Measurements from ENCODE around the gene TRIM43B.
"Not testable (repeated sequence)": the region's sequence is repeated elsewhere in the genome, so short reads cannot be mapped to it uniquely, and the experiment has no call there.

The TRIM43B gene

DNA sequence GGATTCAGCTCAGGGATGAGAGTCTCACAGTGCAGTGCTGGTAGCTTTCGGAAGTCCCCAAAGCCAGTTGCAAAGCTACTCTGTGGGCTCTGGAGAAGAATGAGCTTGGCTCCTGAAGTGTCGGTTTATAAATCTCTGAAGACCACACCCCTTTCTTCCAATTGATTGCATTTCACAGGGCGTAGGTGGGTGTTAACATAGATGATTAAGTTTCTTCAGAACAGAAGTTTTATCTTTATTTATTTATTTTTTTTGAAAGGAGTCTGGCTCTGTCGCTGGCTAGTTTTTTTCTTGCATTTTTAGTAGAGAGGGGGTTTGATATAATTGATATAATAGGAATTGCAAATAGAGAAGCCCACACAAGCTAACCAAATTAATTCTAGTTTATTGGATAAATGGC, at the start of gene TRIM43B:
Gene TRIM43B (minus strand): TSS at position 101 of the 400 bp plus-strand sequence. CDS start 2,040 bp downstream, outside the sequence.
- not testable (repeated sequence) for FAIRE-seq

DNA sequence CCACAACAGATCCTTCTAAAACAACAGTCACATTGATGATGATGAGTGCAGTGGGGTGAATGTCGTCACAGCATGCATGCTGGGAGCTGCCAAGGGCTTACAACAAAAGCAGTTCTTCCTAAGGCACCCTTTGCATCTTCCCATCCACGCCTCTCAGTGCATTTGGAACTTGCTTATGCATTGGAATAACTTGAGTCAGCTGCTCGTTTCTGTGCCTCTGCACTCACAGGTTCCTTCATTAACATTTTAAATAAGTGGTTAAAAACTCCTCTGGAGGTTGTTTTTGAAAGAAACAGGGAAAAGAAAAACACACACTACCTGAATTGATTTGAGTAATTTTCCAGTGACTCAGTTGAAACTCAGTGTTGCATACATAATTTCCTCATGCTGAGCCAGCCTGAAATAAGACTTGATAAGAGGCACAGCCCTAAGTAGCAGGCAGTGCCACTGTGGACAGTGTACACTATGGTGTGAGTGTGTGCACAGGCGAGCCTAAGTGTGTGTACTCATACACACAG, 46.8 kb upstream of the TRIM43B start:
- FAIRE-seq: no peak

DNA sequence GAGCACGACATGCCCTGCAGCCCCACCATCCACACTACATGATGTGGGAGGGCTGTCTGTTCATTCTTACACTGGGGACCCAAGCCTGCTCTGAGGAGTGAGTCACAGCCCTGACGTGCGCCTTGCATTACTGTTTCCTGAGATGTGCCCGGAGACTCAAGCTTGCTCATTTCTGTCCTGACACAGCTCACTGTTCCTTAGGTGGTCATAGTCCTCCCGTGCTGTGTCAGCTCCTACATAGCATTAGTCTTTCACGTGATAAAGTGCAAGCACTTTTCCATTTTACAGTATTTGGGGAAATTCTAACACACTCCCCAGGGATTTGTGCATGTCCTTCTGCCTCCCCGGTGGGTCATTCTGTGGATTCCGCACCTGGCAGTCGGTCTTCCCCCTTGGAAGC, 46.2 kb upstream of the TRIM43B start:
- FAIRE-seq: no peak

DNA sequence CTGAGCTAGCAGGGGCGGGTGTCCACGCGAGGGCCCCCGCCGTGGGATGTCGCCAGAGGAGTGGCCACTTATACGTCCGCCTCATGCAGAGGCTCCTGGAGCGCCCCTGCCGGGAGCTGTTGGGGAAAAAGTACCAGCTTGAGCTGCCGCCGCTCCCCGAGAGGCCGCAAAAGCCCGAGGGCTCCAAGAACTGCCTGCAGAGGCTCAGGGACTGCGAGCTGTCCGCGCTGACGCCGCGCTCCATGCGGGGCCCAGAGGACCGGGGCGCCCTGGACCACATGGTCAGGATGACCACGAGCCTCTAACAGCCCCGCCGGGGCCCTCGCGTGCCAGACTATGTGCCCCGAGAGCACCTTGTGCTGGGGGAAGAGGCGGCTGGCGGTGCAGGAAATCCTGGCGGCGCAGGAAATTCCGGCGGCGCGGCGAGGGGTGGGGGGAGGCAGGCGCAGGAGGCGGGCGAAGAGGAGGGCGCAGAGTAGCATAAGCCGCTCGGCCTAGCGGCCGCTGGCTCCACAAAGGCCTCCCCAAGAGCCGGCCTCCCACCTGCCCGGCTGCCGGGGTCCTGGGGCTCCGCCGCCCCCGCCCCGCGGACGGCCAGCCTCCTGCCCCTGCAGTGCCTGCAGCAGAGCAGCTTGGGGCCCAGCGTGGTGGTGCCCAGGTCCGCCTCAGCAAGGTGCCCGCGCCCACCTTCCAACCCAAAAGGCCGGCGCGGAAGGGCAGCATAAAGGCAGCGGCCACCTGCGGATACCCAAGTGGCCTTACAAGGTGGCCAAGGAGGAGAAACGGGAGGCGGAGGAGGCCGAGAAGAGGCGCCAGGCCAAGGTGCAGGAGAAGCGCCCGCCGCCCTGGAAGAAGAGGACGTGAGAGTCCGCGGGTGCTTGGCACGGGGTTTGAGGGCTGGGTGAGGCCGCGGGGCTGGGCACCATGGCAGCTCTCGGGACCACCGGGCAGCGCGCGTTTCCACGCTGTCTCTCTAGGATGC, 42.1 kb upstream of the TRIM43B start:
- no peak for FAIRE-seq

DNA sequence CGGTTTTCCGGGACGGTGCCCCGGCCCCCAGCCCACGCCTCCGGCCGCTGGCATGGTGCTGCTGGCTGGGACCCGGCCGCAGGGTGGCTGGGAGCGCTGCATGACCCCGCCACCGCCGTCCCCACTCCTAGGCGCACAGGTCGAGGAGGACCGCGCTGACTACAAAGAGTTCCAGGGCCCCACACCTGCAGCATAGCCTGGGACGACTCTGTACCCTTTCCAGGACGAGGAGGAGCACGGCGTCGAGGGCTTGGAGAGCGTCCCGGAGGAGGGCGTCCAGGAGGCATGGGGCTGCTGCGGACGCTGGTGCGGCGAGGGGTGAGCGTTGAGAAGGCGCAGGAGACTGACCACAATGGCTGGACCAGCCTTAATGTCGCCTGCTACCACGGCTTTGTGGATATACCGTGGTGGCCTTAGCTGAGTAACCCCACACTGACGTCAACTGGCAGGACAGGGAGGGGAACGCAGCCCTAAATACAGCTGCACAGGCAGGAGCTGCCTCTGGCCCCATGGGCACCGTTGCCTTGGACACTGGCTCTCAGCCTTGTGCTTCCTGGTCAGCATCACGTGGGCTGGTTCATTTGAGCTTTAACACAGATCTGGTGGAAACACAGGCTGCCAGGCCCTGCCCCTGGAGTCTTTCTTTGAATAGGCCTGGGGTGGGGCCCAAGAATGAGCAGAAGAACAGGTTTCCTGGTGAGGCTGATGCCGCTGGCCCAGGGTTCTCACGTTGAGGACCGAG, 40.9 kb upstream of the TRIM43B start:
- no peak for FAIRE-seq

DNA sequence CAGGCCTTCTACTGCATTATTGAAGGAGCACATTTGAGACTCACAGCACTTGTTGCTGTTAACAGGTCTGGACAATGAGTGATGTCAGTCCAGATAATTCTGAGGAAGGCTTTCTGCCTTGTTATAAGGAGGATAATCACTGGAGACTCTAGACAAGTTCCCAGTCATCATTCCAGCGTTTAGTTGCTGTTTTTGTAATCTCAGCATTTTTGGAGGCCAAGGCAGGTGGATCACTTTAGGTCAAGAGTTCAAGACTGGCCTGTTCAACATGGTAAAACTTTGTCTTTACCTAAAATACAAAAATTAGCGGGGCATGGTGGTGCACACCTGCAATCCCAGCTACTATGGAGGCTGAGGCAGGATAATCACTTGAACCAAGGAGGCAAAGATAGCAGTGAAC, 39.6 kb upstream of the TRIM43B start:
- no peak for FAIRE-seq

DNA sequence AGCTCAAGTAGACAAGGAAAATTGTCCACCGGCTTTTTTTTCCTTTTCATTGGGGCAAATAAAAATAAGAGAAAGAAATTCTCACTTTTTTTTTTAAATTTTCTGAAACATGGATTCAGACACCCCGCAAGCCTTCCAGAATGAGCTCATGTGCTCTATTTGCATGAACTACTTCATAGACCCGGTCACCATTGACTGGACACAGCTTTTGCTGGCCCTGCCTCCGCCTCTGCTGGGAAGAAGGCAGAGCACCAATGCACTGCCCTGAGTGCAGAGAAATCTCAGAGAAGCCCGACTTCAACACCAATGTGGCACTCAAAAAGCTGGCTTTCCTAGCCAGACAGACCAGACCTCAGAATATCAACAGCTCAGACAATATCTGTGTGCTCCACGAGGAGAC, 30.2 kb upstream of the TRIM43B start:
- no peak for FAIRE-seq

DNA sequence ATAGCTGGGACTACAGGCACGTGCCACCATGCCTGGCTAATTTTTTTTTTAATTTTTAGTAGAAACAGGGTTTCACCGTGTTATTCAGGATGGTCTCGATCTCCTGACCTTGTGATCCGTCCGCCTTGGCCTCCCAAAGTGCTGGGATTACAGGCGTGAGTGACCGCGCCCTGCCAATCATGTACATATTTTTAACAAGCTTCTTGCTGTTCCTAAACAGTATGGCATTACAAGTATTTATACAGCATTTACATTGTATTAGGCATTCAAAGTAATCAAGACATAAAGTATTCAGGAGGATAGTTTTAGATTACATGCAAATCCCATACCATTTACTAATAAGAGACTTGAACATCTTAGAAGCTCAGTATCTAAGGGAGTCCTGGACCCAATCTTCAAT, 29.7 kb upstream of the TRIM43B start:
- not testable (repeated sequence) for FAIRE-seq

DNA sequence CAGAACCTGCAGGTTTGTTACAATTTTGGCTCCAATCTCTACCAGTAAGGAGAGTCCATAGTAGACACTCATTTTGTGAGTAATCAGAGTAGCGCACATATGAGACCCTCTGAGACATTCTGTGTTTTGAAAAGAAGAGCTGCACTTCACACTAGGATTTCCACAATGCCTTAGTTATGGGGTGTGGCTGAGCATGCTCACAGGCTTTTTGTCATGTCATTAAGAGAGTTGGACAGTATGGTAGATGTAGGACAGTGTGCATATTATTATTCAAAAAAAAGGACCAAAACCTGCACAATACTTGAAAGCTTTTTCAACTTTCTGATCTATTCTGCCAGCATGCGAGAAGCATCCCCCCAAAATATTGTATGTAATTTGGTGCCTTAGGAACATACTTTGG, 24.9 kb upstream of the TRIM43B start:
- no peak for FAIRE-seq

DNA sequence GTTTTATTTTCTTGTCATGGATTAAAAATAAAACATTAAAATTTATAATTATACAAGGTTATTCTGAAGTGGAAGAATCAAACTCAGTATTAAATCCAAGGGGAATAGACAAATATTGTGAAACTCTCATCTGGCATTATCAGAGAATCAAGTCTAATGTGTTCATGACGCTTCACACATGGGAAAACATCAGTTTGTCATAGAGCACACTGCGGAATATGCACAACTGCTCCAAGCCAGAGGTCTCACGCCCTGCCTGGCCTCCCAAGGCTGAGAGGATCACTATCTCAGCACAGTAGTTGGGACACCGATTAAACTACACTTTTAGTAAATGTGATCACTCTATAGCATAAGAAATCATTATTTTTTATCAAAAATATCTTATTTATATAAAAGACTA, 20.7 kb upstream of the TRIM43B start:
- no peak for FAIRE-seq

DNA sequence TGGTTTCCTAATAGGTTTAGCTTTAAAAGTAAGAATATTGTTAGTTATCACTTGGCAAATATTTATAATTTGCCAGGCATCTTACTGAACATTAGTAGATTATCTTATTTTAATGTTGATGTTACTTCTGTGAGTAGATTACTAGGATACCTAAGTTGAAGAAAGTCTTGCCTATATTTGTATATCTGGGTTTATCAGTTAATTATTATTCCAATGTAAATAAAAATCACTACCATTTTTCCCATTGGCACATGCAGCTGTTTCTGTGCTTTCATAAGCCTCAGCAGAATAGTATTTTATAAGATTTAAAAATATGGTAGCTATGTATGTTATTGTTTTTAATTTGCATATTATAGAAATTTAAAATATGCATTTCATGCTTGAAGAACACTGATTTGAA, 16.3 kb upstream of the TRIM43B start:
- no peak for FAIRE-seq

DNA sequence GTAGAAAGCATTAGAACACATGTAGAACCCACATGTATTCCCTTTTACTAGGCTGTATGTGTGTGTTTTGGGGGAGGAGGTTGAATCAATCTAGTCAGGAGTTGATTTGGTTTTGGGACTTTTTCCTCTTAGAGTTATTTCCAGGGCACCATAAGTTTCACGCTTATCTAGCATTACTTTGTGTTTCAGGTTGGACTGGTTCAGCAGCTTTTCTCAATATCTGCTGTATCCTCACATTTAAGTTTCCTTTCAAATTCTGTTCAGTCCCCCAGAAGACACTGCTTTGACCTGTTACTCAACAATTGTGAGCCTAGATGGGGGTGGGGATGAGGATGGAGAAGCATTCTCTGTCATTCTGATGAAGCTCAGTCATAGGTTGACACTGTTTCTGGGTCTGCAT, 7.5 kb upstream of the TRIM43B start:
- not testable (repeated sequence) for FAIRE-seq

DNA sequence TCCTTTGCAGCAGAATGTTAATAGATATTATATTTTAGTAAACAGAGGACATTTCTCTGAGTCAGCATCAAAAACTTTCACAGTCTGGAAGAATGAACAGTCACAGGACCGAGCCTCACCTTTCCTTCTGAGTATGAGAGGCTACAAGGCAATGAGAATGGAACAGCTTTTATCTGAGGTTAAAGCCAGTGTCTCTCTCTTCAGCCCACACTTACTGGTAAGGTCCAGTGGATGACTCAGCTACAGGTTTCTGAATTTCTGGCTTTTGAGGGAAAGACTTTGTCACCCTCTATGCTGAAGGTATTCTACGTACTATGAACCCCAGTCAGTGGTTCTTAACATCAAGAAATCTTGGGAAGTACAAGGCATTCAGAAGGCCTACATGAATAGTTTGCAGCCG, 9.5 kb downstream of the TRIM43B start:
- not testable (repeated sequence) for FAIRE-seq

DNA sequence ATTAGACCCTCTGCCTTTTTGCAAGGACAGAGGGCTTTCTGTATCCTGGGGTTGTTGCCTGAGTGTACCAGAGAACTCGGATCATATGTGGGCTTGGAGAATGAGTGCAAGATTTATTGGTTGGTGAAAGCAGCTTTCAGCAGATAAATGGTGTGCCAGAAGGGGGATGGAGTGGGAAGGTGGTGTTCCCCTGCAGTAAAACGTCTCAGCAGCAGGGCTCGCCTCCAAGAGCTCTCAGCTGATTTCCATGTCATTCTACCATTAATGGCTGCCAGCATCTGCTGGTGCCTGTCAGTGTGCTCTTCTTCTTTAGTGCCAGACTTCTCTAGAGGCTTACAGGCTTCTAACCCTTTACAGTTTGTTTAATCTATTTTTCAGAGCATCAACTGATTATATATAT, 16.6 kb downstream of the TRIM43B start:
- FAIRE-seq: not testable (repeated sequence)

DNA sequence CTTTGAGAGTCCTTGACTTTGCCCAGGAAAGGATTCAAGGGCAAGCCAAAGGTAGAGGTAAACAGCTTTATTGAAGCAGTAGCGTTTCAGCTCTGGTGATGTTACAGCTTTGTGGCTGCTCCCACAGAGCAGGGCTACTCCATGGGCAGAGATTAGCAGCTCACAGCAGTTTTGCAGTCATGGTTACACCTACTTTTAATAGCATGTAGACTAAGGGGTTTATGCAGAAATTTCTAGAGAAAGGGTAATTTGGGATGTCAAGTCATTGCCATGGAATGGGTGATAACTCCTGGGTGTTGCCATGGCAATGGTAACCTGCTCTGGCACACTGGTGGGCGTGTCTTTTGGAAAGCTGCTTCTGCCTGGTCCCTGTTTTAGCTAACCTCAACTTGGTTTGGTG, 18.0 kb downstream of the TRIM43B start:
- FAIRE-seq: not testable (repeated sequence)

DNA sequence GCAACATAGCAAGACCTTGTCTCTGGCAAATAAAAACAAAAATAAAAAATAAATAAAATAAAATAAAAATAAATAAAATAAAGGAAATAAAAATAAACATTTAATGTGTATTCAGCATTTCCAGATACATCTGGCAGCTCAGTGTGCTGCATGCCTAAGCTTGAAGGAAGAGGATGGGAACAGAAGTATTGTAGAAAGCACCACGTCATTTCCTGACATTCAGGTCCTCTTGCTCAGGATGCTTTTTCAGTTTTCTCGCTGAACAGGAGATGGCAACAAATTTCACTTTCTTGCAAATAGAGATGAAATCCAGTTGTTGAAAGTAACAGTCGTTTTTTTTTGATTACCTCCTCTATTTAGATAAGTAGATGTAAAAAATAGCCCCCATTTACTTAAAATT, 21.3 kb downstream of the TRIM43B start:
- FAIRE-seq: not testable (repeated sequence)

DNA sequence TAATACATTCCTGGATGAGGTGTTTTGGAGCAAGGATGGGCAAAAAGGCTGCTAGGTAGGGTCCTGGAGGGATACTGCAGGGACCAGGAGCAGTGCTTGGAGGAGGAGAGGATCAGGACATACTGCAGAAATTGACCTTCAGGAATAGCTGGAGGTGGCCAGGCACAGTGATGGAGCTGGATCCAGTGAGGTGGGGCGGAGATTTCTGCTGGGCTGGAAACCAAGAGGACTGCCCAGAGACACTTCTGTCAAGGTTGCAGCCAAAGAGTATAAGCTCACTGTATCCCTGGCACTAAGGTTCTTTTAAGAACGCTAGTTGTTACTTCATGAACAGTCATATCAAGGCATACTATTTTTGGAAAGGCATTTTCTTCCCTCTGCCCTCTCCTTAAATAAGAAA, 39.2 kb downstream of the TRIM43B start:
- not testable (repeated sequence) for FAIRE-seq

DNA sequence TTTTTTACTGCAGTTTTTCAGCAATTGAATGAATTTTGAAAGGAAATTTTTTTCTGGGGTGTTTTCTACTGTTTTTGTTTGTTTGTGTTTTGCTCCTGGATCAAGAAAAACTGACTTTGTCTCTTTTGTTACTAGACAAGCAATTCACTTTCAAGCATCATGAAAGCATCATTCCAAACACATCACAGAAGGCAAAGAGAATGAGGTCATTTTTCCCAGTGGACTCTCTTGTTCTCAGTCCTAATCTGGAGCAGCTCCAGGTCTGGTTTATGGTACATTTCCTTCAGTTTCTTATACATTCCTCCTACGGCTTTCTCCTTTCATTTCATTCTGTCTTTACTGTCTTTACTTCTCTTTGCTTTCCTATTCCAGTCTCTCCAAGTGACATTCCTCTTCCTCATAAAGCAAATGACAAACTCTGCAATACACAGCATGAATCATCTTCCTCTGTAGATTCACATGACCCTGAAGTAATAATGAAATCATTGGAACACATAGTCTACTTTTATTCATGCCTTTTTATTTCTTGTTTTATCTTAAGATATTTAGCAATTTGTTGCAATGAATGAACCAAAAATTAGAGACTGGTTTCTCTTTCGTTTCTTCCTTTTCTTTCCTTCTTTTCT, 42.0 kb downstream of the TRIM43B start:
- FAIRE-seq: not testable (repeated sequence)

DNA sequence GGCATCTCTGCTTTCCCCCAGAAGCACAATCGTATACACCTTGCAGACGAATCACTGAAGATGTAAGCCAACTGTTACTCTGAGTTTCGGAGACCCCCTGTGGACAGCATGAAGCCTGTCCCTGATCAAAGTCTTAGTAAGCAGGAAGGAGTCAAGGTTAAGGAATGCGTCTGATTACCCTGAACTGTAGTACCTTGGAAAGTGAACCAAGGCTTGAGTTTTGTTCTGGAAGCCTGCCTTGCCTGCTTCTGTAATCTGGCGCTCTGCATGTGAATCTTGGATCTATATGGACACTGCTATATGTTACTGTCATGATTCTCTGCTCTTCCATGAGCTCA, 48.7 kb downstream of the TRIM43B start:
- FAIRE-seq: not testable (repeated sequence)

DNA sequence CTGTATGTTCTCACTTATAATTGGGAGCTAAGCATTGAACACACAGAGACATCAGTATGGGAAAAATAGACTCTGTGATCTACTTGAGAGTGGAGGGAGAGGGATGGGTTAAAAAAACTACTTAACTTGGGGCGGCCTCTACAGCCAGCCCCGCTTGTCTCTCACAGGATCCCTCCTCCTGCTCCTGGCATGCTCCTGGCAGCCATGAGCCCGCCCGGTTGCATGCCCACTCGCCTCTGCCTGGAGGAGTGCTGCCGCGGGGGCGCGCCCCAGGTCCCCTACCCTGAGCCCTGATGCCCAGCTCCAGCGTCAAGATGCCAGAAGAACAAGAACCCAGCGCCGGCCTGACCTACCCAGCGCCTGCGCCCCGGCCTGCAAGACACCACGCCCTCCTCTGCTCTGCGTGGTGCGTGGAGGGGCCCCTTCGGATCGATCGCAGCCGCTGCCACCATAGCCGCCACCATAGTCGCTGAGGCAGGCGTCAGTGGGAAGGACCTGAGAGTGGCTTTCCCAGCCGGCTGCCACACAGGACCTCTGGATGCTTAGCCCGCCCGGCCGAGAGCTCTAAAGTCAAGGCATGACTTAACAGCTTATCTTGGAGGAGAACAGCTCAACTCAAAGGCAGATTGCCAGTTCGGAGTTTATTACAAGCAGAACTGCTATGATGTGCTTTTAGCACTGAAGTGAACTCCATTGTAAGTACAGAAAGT, 49.2 kb downstream of the TRIM43B start:
- not testable (repeated sequence) for FAIRE-seq

DNA sequence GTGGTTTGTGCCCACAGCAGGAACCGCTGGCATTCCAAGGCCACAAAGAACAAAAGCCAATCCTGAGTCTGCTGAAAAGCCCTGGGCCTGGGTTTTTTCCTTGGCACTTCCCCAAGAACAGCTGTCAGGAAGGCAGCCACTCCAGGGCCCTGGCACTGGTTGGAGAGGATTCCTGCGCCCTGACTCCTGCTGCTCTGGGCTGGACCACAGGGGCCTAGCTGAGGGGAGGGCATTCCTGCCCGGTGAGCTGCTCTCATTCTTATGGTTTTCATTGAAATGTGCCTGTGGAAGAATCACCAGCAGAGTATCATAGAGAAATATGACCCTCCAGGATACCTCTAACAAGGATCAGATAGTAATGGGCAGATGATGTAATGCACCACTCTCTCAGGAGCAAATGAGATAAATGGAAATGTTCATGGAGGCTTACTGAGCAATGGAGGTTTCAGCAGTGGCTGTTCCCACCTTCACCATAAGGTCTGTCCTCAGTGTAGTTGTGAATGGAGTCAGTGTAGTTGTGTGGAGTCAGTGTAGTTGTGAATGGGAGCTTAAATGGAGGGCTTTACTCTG, 50.0 kb downstream of the TRIM43B start:
- FAIRE-seq: not testable (repeated sequence)

DNA sequence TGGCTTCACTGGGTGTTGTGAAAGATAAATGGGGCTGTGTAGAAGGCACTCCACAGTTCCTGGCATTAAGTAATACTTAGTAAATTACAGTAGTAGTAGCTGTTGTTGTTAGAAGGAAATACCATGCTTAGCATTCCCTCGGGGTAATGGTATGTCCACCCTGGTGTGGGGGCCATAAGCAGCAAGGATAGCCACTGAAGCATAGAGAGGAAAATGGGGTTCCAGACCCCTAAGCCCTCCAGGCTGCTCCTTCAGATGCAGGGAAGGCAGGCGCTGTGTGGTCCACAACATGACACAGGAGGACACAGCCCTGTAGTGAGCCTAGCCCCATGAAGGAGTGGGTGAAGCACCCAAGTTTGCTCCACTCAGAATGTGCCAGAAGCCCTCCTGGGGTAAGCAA, 50.6 kb downstream of the TRIM43B start:
- not testable (repeated sequence) for FAIRE-seq
